HFFc6 (cell line): ENCODE measurements around the gene EIF5B. TPM values are rescaled to one million over a fixed set of nuclear protein-coding genes. Genes with fewer than 3 reads are reported as not detected.
A peak's percentile ranks its signal among the peaks of the same experiment; 100 is the strongest.

Source experiments
- DNase-seq: peaks from one replicate; pipeline ENCODE4 v3.0.0-alpha.2; 2018
- H3K27ac Mint-ChIP-seq: 2 replicates; pipeline ENCODE4 v1.8.0; 2020; ENCODE audit warnings: mild to moderate bottlenecking, mixed read lengths
- H3K27me3 Mint-ChIP-seq: 2 replicates; pipeline ENCODE4 v1.8.0; 2021; ENCODE audit warnings: mild to moderate bottlenecking, moderate library complexity, mixed read lengths; ENCODE audit not compliant: insufficient read depth
- H3K36me3 Mint-ChIP-seq: 2 replicates; pipeline ENCODE4 v1.8.0; 2021; ENCODE audit warnings: low read depth, mixed read lengths
- H3K4me1 Mint-ChIP-seq: 2 replicates; pipeline ENCODE4 v1.8.0; 2020; ENCODE audit warnings: low read depth, mixed read lengths
- H3K4me3 Mint-ChIP-seq: 2 replicates; pipeline ENCODE4 v1.8.0; 2020; ENCODE audit warnings: mild to moderate bottlenecking, moderate library complexity, mixed read lengths
- H3K9me3 Mint-ChIP-seq: 2 replicates; pipeline ENCODE4 v1.8.0; 2020; ENCODE audit warnings: mild to moderate bottlenecking, mixed read lengths
- total RNA-seq, 6 experiments: library from RNA; stranded (reverse); fragmentation: NEBNext Ultra II Directional; extraction: Animal tissue kit (Norgen Biotek cat#: 25700); gene quantifications; 2 replicates in 1 of 6; 3 replicates in 5 of 6; pipeline ENCODE4 v1.2.3, GENCODE V29; 2021
- TF ChIP-seq, protein P1 (sequence below): fragments of 200-600 bp; sonication (generic); IDR thresholded peaks from 2 replicates; pipeline ENCODE4 v1.5.0; 2021; ENCODE audit warnings: antibody characterized with exemption, mild to moderate bottlenecking

EIF5B gene
- total RNA-seq, 6 experiments from 2014 or later = 43.9 to 51.1 (median 47.8) TPM

DNA sequence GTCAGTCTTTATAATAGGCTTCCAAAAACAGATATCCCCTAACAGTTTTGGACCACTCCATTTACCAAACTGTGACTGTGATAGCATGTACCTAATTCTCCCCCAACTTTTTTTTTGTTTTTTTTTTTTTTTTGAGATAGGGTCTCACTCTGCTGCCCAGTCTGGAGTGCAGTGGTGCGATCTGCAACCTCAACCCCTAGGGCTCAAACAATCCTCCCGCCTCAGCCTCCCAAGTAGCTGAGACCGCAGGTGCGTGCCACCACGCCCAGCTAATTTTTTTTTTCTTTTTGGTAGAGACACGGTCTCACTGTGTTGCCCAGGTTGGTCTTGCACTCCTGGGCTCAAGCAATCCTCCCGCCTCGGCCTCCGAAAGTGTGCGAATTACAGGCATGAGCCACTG is 99.7 kb downstream of the EIF5B start:
- DNase-seq = no peak
- no peaks in the 10 kb centered on the region for H3K9me3 Mint-ChIP-seq
- no peak overlapping the region for H3K4me3 Mint-ChIP-seq
- H3K27me3 Mint-ChIP-seq = peaks cover 3% of the 10 kb centered on the region; the same call in 1 of the 2 replicates
- no peak overlapping the region for H3K27ac Mint-ChIP-seq
- H3K4me1 Mint-ChIP-seq = peaks cover 20% of the 10 kb centered on the region
- peaks cover 18% of the 10 kb centered on the region for H3K36me3 Mint-ChIP-seq
- TF ChIP-seq, protein P1, sequence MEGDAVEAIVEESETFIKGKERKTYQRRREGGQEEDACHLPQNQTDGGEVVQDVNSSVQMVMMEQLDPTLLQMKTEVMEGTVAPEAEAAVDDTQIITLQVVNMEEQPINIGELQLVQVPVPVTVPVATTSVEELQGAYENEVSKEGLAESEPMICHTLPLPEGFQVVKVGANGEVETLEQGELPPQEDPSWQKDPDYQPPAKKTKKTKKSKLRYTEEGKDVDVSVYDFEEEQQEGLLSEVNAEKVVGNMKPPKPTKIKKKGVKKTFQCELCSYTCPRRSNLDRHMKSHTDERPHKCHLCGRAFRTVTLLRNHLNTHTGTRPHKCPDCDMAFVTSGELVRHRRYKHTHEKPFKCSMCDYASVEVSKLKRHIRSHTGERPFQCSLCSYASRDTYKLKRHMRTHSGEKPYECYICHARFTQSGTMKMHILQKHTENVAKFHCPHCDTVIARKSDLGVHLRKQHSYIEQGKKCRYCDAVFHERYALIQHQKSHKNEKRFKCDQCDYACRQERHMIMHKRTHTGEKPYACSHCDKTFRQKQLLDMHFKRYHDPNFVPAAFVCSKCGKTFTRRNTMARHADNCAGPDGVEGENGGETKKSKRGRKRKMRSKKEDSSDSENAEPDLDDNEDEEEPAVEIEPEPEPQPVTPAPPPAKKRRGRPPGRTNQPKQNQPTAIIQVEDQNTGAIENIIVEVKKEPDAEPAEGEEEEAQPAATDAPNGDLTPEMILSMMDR = no peak

DNA sequence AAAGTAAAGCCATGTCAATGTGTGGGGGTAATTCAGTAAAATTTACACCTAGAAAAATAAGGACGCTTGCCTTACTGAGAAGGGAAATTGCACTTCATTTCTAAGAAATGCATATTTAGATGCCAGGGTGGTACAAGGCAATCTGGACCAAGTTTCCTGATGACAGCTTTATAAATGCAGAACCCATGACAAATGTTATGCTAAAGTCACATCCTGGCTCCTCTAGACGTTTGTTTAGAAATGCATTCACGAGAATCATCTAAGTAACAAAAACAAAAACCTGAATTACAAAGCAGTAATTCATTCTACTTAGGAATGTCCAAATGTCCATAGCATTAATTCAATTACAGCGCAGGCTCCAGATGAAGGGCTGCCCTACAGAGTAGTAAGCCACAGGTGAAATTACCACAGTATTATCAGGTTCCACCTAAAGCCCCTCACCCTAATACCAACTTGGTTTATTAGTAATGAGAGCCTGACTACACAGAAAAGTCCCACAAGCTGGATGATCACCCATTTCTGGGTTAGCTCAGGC is 102.8 kb downstream of the EIF5B start:
- Mint-ChIP-seq H3K4me1 (peaks cover 3% of the 10 kb centered on the region), H3K27ac (0 out of 2 replicates have a peak overlapping the region, but pooled peaks have one; percentile 4), H3K36me3 (peaks cover 10% of the 10 kb centered on the region), H3K27me3 (peaks cover 3% of the 10 kb centered on the region; the same call in 1 of the 2 replicates), H3K9me3 (no peaks in the 10 kb centered on the region), H3K4me3 (no peak overlapping the region)
- TF ChIP-seq, protein P1 = no peak
- DNase-seq = no peak

DNA sequence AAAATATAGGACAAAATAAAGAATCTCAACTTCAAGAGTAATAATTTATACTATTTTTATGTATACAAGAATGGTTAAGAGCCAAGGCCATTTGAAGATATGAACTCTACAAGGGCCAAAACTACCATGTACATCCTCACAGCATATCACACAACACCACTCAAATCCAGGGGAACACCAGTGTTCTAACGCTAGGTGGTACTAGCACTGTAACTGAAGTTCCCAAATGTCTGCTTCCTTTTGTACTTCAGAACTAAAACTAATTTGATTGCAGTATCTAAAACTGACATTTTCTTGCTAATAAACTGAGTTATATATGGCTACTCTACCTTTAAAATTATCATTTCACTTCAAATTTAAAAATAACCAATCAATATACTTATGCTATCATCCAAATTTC is 105.6 kb downstream of the EIF5B start:
- H3K9me3 Mint-ChIP-seq = no peaks in the 10 kb centered on the region
- no peak for DNase-seq
- H3K4me3 Mint-ChIP-seq = no peak overlapping the region
- H3K27ac Mint-ChIP-seq = no peak overlapping the region
- H3K36me3 Mint-ChIP-seq = peaks cover 21% of the 10 kb centered on the region
- TF ChIP-seq, protein P1 = no peak
- peaks cover 10% of the 10 kb centered on the region for H3K4me1 Mint-ChIP-seq
- H3K27me3 Mint-ChIP-seq = no peaks in the 10 kb centered on the region

DNA sequence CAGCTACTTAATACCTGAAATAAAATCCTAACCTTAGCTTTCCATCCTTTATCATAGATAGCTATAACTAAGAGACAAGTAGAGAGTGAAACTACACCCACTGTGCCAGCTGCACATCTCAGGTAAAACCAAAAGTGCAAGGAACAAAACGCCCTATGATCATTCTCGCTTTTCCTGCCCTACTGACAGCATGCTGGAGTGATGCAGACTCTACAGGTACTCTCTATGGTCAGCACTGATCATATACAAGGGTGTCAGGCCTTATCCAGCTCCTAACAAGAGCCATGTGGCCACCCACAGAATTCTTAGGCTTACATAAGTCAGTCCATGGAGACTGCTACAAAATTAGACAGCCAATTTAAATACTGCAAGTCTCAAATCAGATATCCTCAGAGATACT is 107.0 kb downstream of the EIF5B start:
- H3K9me3 Mint-ChIP-seq = no peaks in the 10 kb centered on the region
- H3K4me3 Mint-ChIP-seq = no peak overlapping the region
- no peak overlapping the region for H3K27ac Mint-ChIP-seq

DNA sequence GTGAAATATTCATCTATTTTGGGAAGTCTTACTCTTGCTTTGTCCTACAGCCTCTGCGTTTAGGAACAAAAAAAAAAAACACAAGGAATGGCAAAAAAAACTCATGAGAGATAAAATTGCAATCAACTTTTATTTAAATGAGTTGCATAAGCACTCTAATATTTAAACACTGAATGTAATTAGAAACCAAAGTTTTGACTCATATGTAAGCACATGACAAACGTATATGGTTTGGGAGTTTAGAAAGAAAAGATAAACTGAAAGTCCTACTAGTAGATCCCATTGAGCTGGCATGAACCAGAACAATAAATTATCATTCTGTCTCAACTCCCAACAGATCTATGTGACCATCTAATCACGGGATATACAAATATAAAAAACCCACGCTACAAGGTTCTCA is 107.9 kb downstream of the EIF5B start:
- peaks cover 20% of the 10 kb centered on the region for H3K4me1 Mint-ChIP-seq
- DNase-seq = no peak
- H3K36me3 Mint-ChIP-seq = peaks cover 25% of the 10 kb centered on the region
- no peaks in the 10 kb centered on the region for H3K27me3 Mint-ChIP-seq
- no peak overlapping the region for H3K4me3 Mint-ChIP-seq
- TF ChIP-seq, protein P1 = no peak
- peak overlapping the region; percentile 32; the same call in 1 of the 2 replicates for H3K27ac Mint-ChIP-seq
- H3K9me3 Mint-ChIP-seq = no peaks in the 10 kb centered on the region

More for the DNA sequence above, 107.0 kb downstream of the EIF5B start:
- H3K36me3 Mint-ChIP-seq = peaks cover 25% of the 10 kb centered on the region
- no peaks in the 10 kb centered on the region for H3K27me3 Mint-ChIP-seq
- DNase-seq = no peak
- TF ChIP-seq, protein P1 = no peak
- peaks cover 20% of the 10 kb centered on the region for H3K4me1 Mint-ChIP-seq
